NOMO-1 treated with dmso at 0.1 percent for 144 hours (cell line): ENCODE measurements around the gene KRTCAP2.
"Not testable (repeated sequence)": the region's sequence is repeated elsewhere in the genome, so short reads cannot be mapped to it uniquely, and the experiment has no call there.

Experiments
- DNase-seq: peaks from one replicate; lab custom pipeline; 2025; ENCODE audit not compliant: unreplicated experiment; lab: John Stamatoyannopoulos, UW

KRTCAP2 gene

DNA sequence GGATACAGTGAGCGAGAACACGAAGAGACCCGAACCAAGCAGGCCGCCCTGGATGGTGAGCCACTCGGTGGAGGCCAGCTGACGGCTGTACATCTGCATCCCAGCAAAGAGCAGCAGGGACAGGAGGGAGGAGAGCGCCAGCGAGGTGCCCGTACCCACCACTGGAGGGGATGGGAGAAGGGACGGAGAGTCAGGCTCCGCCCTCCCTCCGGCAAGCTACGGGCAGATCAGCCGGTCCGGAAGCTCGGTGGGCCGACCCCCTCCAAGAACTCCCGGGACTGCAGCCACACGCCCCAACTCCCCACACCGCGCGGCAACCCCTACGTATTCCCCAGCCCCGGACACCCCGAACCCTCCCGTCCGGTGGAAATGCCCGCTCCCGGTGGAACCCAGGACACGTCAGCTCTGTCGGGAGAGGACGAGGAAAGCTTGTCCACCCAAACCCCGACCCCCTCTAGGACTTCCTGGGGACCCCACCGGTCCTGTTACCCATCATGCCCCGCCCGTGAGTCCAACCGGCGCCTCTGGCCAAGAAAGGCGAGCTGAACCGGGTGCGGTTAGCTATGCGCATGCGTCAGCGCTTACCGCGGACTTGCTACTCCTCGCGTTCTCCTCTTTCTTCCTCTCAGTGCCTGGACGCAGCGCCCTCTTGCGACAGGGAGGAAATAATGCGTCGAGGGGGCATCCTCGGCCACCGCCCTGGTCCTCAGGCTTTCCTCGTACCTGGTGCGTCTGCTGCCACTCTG, at the start of gene KRTCAP2:
Gene KRTCAP2 (minus strand): TSS at position 573 of the 746 bp plus-strand sequence. CDS start 80 bp downstream, at position 493.
- peak; percentile 81 for DNase-seq

DNA sequence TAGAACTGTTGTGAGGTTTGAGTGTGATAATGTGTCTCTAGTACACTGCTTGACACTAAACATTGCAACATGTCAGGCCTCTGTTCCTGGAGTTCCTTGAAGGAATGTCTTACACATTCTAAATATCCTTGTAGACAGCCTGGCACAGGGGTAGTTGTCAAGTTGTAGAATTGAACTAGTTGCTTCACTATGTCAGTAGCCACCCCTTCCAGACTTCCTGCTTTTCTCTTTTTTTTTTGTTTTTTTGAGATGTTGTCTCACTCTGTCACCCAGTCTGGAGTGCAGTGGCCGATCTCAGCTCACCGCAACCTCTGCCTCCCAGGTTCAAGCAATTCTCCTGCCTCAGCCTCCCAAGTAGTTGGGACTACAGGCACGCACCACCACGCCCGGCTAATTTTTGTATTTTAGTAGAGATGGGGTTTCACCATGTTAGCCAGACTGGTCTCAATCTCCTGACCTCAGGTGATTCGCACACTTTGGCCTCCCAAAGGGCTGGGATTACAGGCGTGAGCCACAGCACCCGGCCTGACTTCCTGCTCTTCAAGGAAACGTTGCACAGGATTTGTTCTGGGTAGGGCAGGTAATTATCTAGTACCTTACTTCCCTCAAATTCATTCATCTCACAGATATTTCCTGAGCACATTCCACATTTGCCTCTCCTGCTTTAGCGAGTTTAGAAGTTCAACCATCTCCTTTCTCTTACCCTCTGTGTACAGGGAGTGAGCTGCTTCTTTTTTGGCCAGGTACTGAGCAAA, 47.3 kb upstream of the KRTCAP2 start:
- DNase-seq = not testable (repeated sequence)

DNA sequence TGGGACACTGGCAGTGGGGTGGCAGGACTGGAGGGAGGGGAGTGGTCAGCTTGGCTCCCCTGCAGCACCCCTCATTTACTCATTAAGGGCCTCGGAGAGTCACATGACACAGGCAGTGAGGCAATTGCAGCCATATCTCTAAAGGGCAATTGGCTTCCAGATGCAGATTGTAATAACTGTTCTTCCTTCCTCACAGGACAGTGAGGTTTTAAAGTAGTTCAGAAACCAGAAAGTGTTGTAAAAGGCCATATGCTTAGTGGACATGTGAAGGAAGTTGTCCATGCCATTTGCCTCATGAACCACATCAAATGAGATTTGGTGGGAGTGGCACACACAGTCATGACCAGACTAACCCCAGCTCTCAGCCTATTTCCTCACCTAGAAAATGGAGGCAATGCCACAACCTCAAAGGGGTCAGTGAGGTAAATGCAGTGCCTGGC, 46.5 kb upstream of the KRTCAP2 start:
- peak; percentile 43 for DNase-seq

DNA sequence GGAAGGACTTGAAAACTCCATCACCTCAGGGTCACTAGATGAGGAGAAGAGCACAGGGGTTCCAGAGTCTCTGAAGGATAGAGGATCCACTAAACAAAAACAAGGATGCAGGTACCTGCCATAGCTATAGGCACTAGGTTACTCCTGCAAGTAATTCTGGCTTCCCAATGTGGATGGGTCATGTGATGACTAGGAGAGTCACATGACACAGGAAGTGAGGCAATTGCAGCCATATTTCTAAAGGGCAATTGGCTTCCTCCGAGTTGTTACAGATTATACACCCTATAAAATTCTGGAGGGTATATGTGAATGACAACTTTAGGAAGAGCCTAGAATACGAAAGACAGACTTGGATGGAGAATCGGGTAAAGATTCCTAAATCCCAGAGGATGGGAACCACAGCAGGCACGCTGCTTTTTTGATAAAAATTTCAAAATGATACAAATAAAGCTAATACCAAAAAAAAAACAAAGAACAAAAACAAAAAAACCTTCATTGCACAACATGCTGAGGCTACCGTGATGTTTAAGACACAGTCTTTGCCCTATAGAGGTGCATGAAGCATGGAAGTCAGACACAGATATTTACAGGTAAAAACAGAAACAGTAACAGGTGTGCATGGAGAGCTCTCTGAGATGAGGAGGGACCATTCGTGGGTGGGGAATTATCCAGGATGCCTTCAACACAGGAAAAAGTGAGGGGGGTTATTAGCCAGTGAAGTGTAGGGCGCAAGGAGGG, 45.9 kb upstream of the KRTCAP2 start:
- DNase-seq = no peak

DNA sequence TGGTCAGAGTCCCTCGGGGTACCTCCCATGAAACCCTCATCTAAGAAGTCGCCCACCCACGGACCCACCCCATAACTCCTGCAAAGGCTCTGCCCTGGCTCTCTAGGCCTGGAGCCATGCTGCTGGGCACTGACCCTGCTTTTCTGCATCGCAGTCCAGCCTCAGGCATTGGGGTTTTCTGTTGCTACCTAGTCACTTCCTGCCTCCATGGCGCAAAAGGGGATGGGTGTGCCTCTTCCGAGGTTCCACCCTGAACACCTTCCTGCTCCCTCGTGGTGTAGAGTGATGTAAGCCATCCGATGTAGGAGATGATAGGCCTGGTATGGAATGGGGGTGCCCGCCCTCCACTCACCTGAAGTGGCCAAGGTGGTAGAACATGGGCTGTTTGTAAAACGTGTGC, 41.6 kb upstream of the KRTCAP2 start:
- DNase-seq = not testable (repeated sequence)

DNA sequence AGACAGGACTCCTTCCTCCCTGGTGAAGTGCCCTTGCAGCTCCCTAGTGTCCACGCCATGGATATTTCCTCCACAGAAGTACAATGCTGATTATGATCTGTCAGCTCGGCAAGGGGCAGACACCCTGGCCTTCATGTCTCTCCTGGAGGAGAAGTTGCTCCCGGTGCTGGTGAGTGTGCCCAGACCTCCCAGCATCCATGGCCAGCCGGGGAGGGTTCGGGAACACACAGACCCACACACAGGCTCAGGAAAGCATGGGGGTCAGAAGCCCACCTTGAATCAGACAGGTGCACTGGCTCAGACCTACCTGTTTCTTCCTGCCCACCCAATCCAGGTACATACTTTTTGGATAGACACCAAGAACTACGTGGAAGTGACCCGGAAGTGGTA, 38.9 kb upstream of the KRTCAP2 start:
- not testable (repeated sequence) for DNase-seq

DNA sequence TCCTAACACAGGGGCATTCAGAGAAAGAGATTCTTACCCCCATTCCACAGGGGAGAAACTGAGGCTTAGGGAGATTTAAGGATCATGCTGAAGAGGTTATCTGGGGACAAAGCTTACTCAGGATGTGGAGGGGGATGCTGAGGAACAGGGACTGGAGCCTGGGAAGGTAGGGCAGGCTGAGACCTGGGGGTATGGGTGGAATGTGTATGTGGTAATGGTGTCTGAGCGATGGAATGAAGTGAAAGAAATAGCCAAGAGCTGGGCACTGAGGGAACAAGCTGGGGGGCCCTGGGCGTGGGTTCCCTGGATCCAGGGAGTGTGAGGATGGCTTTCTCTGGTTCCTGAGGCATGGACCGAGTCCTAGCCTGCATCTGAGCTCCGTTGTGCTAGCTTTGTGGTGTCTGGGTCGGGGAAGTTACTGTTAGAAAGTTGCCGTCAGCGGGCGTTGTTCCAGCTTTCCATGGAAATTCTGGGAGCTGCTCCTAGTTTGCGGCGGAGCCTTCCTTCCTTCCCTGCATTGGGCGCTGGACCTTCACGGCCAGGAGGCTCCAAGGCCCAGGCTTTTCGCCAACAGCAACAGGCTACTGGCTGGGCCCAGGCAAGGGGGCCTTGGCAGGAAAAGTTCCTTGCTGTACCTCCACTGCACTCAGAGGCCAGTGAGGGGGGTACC, 38.4 kb upstream of the KRTCAP2 start:
- DNase-seq = not testable (repeated sequence)

DNA sequence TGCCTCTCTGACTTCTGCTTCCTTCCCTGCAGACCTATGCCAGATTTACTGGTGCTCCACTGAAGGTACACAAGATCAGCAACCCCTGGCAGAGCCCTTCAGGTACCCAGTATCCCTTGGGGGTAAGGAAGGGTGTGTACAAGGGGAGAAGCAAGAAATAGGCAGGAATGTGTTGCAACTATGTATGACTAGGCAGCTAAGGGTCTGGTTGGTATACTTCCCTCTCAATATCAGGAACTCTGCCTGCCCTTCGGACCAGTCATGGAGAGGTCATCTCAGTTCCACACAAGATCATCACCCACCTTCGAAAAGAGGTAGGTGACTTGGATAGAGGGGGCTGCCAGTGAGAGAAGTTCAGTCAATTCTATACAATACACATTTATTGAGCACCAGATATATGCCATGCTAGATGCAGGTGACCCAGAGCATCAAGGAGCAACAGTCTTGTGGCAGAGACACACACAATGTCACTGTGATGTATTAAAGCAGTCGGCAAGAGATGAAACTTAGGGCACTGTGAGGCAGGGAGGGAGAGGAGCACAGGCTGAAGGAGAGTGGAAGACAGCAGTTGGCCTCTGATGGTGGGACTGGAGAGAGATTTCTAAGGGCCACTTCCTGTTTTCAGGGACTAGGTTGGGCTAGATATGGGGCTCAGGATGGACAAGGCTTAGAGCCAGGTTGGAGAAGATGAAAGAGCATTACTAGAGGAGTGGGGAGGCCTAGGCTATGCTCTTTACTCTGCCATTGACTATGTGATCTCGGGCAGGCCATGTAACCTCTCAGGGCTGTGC, 37.4 kb upstream of the KRTCAP2 start:
- peak; percentile 33 for DNase-seq

DNA sequence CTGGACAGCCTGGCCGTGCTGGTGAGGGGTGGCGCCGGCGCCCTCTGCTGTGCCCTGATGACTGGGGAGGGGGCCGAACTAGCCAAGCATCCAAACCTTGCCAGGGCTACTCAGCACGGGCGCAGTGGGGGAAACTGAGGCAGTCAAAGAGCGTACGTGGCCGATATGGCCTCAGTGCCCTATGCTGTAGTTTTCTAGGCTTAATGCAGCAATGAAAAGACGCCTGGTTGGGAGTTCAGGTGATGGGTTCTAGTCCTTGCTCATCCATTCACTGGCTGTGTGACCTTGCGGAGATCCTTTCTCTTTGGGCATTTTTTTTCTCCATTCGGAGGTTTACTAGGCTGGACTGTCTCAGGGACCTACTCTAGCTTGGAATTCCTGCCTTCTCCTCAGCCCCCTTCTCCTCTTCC, 36.2 kb upstream of the KRTCAP2 start:
- no peak for DNase-seq

DNA sequence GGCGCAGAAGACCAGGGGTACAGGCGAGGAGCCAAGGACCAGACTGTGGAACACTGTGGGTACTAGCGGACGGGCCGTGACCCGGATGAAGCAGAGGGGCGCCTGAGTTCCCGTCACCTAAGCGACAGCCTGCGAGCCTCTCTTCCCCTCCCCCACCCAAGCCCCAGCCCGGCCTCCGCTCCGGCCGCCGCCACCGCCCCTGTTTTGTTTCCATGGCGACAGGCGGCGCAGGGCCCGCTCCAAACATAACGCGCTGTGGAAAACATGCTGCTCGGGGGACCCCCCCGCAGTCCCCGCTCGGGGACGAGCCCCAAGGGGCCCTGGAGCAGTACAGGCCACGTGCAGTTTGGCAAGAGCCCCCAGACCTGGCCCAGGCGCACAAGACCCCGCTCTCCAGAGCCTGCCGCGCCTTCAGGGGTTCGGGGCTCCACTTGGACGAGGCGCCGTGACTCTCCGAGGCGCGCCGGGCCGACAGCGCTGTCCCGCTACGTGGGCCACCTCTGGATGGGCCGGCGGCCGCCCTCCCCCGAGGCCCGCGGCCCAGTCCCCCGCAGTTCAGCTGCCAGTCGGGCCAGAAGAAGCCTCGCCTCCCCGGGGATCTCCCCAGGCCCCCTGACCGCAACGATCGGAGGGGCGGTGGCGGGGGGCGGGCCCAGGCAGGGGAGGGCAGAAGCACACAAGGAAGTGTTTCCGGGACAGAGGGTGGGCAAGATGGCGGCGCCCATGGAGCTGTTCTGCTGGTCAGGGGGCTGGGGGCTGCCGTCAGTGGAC, 35.6 kb upstream of the KRTCAP2 start, which contains the start of gene MTX1:
Gene MTX1 (plus strand): TSS at position 155 of the 771 bp plus-strand sequence. CDS start 110 bp downstream, at position 265.
- DNase-seq = peak; percentile 62

DNA sequence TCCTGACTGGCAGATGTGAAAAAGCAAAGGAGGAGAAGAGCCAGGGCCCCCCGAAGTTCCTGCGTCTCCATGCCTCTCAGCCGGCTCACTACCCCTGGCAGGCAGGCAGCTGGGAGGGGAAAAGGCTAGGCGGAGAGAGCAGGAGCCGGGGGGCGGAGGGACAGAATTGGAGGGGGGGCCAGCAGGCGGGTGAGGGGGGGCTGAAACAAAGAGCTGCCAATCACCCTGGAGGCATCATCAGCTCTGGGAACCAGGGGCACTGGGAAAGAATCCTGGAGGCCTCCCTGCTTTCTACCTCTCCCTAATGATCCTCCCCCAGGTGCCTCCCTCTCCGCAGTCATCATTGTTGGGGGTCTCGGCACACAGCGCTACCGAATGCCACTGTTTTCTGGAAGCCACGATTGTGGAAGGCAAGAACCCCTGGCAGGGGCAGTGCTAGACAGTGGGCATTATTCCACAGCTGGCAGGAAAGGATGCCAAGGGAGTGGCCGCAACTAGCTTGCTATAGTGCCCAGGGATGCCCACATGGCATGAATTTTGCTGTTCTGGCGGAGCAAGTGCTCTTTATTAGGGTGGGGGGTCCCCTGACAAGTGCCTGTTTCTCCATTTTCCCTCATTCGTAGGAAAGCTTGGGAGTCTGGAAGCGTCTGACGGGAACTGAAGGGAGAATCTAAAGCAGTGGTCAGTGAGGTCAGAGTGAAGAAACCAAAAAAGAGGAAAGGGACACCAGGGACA, 34.9 kb upstream of the KRTCAP2 start, which contains the start of gene THBS3:
Gene THBS3 (minus strand): TSS at position 92 of the 735 bp plus-strand sequence. CDS start 21 bp downstream, at position 71.
- DNase-seq = no peak

DNA sequence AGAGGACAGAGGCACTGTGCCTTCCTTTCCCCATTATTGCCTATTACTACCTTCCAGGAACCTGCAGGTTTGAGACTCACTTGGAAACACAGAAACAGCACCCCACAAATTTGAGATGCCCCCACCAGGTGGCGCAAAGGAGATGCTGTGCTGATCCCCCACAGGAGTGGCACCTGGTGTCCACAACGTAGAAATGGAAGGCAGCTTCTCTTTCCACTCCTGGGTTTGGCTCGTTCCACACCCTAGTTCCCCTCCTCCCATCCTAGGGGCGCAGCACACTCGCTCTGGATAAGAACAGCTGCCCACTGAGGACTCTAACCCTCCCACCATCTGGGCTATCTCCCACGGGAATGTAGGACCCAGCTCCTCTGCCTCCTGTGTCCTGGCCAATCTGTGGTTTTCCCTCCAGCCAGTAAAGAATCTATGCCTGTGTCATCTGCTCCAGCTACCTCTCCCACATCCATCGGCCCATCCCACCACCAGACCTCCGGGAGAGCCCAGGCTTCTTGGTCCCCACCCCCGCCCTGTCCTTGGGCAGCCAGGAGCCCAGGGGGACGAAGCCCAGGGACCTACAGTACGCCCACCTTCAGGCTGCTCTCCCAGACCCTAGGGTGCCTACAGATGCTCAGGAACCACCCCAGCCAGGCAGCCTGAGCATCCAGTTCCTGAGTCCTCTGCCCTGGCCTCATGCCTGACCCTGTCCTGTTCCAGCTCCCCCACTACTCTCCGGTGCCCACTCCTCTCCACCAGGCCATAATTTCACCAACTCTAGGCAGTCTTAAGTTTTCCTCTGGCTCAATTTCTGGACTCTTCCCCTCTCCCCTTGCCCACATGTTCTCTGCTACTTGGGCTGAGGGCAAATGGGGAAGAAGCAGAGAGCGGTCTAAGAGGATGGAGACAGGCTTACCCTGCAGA, 34.0 kb upstream of the KRTCAP2 start:
- DNase-seq = peak; percentile 69

DNA sequence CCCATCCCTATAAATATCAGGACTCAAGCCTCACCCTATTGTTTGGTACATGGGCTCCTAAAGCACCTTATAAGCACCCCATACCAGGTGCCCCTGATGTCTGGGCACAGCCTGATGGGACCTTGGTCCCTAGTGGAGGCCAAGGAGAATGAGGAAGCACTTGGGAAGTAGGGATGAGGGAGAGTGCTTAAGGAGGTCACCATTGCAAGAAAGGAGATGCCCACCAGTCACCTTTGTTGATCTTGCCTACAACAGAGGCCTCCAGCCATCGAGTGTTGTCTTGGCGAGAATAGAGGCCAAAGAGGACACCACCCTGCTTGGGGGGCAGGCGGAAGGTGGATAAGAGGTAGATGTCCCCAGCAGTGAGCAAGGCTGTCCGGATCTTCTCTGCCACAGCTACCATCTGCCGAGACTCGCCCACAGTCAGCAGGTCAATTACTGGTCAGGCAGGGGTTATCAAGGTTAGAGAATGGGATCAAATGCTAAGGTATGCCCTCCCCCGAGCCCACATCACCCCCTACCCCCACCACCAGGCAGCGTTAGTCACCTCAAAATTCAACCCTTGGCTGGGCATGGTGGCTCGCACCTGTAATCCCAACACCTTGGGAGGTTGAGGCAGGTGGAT, 33.0 kb upstream of the KRTCAP2 start:
- DNase-seq = no peak

DNA sequence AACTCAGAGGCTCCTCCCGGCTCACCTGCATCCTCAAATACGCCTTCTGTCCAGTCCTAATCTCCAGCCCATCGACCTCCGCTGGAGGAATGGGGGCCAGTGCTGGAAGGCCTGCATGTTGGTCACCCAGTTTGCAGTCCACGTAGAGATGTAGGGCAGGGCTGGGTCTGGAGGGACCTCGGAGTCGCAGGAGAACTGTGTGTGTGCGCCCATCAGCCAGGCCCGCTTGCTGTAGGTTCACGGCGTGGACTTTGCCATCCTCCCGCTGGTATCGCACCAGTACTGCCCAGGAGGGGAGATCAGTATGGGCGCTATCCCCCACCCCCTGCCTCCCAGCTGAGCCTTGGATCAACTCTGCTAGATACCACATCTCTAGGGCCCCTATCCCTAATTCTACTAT, 31.9 kb upstream of the KRTCAP2 start:
- no peak for DNase-seq

DNA sequence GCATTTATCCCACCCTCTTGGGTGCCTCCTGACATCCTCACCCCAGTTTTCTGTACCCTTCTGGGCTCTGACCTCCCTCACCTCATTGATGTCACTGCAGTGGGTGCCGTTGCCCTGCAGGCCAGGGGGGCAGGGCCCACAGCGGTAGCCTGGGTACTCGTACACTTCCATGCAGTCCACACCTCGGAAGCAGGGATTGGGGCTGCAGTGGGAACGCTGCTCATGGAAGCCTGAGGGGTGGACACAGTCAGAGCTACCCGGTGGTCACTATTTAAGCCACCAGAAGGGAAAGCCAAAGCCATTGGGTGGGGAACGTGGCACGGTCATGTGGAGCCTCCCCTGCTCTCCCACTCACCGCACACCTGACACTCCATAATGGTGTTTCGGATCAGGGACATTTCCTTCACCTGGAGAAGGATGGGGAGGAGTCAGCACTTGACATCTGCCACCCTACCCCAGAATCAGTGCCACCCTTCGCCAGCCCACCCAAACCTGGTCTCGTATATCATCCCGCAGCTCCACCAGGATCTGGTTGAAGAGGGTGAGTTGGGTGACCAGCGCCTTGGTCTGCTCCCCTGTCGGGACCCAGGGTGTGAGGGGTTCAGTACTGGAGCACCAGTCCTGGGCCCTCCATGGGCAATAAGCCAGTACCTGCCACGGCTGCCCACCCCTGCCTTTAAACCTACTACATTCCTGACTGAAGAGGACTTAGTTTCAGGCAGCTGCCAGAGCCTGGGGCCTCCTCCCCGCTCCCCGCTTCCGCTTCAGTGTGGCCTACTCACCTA, 29.8 kb upstream of the KRTCAP2 start:
- no peak for DNase-seq

DNA sequence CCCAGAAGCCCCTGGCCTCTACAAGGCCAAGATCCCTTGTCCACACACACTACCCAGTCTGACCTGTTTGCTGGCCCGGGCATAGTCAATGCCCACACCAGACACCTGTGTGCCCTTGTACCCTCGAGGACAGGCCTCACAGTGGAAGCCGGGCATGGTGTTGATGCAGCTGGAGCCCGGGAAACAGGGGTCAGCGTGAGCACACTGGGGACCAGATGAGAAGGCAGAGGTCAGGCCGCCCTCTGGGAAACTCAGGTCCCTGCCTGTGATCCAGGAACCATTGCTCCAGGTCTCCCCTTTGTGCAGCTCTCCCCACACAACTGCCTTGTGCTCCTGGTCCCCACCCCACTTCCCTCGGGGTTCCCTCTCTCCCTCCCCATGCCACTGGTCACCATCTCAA, 29.1 kb upstream of the KRTCAP2 start:
- DNase-seq = no peak
